ENCODE results near the gene APOL3.

GRCh38 chr22:36141481-36141880 lies 19.1 kb downstream of the APOL3 start:
- TF ChIP-seq CTCF (IDR thresholded peaks at IDR 0.05): no peak
- TF ChIP-seq REST (IDR thresholded peaks at IDR 0.05; ENCODE audit: insufficient read depth in 1 of 2, low read depth in 2 of 2, low read length in 1 of 2): no peak
- no peak for TF ChIP-seq POLR2AphosphoS5 (IDR thresholded peaks at IDR 0.05; ENCODE audit: low read depth, low read length)
- no peak for TF ChIP-seq SIN3A (IDR thresholded peaks at IDR 0.05; ENCODE audit: borderline replicate concordance, insufficient read depth, low read depth, low read length)
